Measurements from ENCODE around the gene KRTAP10-5.
"Not testable (repeated sequence)": the region's sequence is repeated elsewhere in the genome, so short reads cannot be mapped to it uniquely, and the experiment has no call there.

Gene KRTAP10-5

DNA sequence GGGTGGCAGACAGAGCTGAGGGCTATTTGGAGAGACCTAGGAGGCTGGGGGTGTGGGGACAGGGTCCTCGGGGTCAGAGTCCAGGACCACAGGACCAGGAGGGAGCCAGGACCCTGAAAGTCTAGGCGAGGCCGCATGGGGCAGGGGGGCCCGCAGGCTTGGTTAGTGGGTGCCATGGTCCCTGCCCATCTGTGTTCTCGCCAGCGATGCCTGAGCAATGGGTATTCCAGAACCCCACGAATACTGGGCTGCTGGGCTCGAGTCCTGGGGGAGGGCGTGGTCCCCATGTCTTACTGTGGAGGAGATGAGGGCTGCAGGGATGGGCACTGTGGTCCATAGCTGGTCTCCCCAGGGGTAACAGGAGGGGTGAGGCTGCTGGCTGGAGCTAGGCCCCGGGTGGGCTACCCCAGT lies 9.9 kb upstream of the KRTAP10-5 start:
- no peak for DNase-seq

- DNase-seq: no peak
Measured at GRCh38 chr21:44589586-44590305, 9.3 kb upstream of the KRTAP10-5 start.

- no peak for DNase-seq
Measured at GRCh38 chr21:44589094-44589493, 8.7 kb upstream of the KRTAP10-5 start.

- no peak for DNase-seq
Measured at GRCh38 chr21:44585892-44586291, 5.5 kb upstream of the KRTAP10-5 start.

- DNase-seq: no peak
Measured at GRCh38 chr21:44583800-44584147, 3.4 kb upstream of the KRTAP10-5 start.

DNA sequence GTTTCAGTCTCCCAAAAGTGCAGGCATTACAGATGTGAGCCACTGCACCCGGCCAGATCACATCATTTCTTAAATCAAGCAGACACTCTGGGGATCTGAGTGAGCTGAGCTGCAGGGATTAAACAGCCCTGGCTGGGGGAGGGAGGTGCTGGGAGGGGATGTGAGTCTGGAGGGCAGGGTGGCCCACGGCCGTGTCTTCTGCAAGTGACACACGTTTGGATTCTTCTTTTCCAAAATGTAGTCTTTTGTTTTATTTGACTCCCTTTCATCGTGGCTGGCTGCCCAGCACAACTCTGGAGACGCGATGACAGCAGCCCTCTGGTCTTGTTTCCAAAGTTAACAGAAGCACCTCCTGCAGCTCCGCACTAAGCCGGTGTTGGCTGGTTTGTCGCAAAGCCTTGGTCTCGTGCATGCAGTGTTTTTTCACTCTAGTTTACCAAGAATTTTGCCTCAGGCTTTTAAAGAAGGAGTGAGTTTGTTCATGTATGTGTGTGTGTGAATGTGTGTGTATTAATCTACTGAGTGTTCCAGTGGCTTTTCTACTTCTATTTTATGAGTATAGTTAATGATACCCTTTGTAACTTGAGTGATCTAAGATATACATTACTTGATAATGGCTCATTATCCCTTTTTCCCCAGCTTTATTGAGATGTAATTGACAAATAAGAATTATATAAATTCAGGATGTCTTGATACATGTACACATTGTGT lies 2.8 kb upstream of the KRTAP10-5 start:
- no peak for DNase-seq

- DNase-seq: no peak
Measured at GRCh38 chr21:44582055-44582454, 1.7 kb upstream of the KRTAP10-5 start.

GRCh38 chr21:44581158-44581557 lies 754 bp upstream of the KRTAP10-5 start:
- no peak for DNase-seq

- DNase-seq: no peak
Measured at GRCh38 chr21:44579833-44580144, 615 bp downstream of the KRTAP10-5 start.

DNA sequence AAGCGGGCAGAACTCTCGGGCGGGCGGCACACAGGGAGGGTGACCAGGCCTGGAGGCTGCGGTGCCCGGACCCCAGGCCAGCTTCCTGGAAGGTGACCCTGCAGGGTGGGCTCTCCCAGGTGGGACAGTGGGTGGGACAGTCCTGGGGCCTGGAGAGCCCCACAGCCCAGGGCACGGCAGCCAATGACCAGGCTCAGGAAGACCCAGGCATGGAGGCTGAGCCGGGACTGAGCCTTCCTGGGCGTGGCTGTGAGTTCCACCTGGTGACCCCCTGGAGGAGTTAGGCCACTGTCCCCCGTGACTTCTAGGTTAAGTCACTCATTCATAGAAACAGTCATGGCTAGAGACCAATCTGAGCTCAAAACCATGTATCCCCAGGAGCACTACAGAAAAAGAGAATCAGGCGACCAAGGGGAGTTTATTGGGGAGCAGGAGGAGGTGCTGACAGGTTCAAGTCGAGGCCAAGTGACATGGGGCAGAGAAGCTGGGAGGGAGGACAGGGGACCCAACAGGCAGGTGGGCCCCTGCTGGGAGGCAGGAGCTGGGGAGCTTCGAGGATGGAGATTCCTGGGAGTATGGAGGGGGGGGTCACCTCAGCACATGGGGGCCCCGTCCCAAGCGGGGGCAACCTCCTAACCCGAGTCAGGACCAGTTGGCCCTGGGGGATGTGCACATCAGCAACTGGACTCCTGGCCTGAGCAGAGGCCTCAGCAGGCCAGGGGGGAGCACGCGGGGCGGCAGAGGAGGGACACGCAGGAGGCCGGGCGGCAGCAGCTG lies 1.2 kb downstream of the KRTAP10-5 start:
- no peak for DNase-seq

DNA sequence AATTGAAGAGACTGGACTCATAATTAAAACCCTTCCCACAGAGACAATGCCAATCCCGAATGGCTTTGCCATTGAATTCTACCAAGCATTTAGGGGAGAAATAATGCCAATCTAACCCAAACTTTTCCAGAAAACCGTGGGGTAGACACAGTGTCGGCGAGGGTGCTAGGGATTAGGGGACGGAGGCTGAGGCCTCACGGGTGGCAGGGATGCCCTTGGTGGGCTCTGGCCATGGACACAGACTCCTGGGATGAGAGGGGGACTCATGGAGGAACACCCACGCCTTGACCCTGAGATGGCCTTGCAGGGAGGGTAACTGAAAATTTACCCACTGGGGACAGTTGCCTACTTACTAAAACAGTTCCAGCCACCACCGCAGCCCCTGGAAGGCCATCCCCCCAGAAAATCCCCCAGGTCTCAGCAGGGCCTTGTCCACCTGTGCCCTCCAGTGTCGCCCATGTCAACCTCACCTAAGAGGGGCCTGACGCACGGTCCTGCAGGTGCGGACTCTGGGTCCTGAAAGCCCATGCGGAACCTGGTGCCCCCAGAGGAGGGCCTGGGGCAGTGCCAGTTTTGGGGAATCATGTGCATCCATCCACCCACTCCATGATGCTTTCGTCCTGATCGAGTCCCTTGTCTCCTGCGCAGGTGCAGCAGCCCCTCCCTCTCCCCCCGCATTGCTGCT lies 1.9 kb downstream of the KRTAP10-5 start:
- DNase-seq: no peak

- no peak for DNase-seq
Measured at GRCh38 chr21:44576025-44576420, 4.4 kb downstream of the KRTAP10-5 start.

GRCh38 chr21:44575307-44576024 lies 4.9 kb downstream of the KRTAP10-5 start:
- DNase-seq: no peak

- no peak for DNase-seq
Measured at GRCh38 chr21:44574457-44575306, 5.7 kb downstream of the KRTAP10-5 start.

DNA sequence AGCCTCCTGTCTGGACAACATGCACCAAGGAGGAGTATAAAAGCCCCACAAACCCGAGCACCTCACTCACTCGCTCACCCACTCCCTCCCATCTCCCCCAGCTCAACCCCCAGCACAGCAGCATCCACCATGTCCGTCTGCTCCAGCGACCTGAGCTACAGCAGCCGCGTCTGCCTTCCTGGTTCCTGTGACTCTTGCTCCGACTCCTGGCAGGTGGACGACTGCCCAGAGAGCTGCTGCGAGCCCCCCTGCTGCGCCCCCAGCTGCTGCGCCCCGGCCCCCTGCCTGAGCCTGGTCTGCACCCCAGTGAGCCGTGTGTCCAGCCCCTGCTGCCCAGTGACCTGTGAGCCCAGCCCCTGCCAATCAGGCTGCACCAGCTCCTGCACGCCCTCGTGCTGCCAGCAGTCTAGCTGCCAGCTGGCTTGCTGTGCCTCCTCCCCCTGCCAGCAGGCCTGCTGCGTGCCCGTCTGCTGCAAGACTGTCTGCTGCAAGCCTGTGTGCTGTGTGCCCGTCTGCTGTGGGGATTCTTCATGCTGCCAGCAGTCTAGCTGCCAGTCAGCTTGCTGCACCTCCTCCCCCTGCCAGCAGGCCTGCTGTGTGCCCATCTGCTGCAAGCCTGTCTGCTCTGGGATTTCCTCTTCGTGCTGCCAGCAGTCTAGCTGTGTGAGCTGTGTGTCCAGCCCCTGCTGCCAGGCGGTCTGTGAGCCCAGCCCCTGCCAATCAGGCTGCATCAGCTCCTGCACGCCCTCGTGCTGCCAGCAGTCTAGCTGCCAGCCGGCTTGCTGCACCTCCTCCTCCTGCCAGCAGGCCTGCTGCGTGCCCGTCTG lies 6.6 kb downstream of the KRTAP10-5 start, which contains the start of gene KRTAP10-4:
KRTAP10-4 (plus strand) TSS at position 100 of the 827 bp plus-strand sequence; CDS start at position 130, 30 bp downstream.
- DNase-seq: not testable (repeated sequence)

GRCh38 chr21:44572959-44573583 lies 7.3 kb downstream of the KRTAP10-5 start:
- DNase-seq: no peak

- DNase-seq: no peak
Measured at GRCh38 chr21:44571844-44572782, 8.3 kb downstream of the KRTAP10-5 start.

DNA sequence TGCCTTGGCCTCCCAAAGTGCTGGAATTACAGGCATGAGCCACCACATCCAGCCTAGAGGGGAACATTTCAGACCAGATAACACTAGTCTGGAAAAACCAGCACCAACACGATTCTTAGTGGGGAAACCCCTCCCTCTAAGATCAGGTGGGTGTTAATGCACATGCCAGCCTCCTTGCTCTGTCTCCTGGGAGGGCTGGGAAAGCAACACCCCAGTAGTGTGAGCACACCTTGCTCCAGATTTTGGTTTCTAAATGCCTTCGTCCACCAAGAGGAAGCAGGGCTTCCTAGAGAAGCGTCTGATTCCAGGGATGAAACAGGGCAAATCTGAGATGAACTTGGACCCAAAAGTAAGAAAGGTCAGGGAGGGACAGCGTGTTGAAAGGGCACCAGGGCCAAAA lies 9.1 kb downstream of the KRTAP10-5 start:
- DNase-seq: no peak
